Neural progenitor cell (in vitro differentiated cells): ENCODE measurements around the gene NEIL3. TPM values are rescaled to one million over a fixed set of nuclear protein-coding genes. Genes with fewer than 3 reads are reported as not detected.

Experiments
- DNase-seq: peaks from one replicate; pipeline ENCODE4 v3.0.0-alpha.2; 2016; ENCODE audit warnings: low spot score
- H2AFZ ChIP-seq: fragments of 200-600 bp; sonication (generic); replicated peaks from 2 replicates; pipeline ENCODE4 v1.6.1; 2016; ENCODE audit warnings: antibody characterized with exemption
- H3F3A ChIP-seq: fragments of 200-600 bp; sonication (generic); 2 replicates; pipeline ENCODE4 v1.6.1; 2016; ENCODE audit warnings: antibody characterized with exemption, low read depth
- H3K27ac ChIP-seq: fragments of 200-600 bp; sonication (generic); 2 replicates; pipeline ENCODE4 v1.5.1; 2016; ENCODE audit warnings: mild to moderate bottlenecking
- H3K27me3 ChIP-seq: fragments of 200-600 bp; sonication (generic); 2 replicates; pipeline ENCODE4 v1.6.1; 2016; ENCODE audit warnings: mild to moderate bottlenecking, moderate library complexity
- H3K36me3 ChIP-seq: fragments of 200-600 bp; sonication (generic); 2 replicates; pipeline ENCODE4 v1.5.1; 2016
- H3K4me1 ChIP-seq: fragments of 200-600 bp; sonication (generic); 2 replicates; pipeline ENCODE4 v1.6.1; 2016; ENCODE audit warnings: mixed run types
- H3K4me2 ChIP-seq: fragments of 200-600 bp; sonication (generic); 2 replicates; pipeline ENCODE4 v1.6.1; 2016
- H3K4me3 ChIP-seq: fragments of 200-600 bp; sonication (generic); 2 replicates; pipeline ENCODE4 v1.5.1; 2016
- H3K79me2 ChIP-seq: fragments of 200-600 bp; sonication (generic); 2 replicates; pipeline ENCODE4 v1.6.1; 2016; ENCODE audit warnings: low read depth
- H3K9ac ChIP-seq: fragments of 200-600 bp; sonication (generic); 2 replicates; pipeline ENCODE4 v1.6.1; 2016
- H3K9me3 ChIP-seq: fragments of 200-600 bp; sonication (generic); 2 replicates; pipeline ENCODE4 v1.5.1; 2016; ENCODE audit warnings: low read depth
- H4K20me1 ChIP-seq: fragments of 200-600 bp; sonication (generic); 2 replicates; pipeline ENCODE4 v1.6.1; 2016; ENCODE audit warnings: low read depth
- H3K27ac Mint-ChIP-seq: 3 replicates; pipeline ENCODE4 v1.8.0; 2021; ENCODE audit warnings: mixed read lengths
- H3K27me3 Mint-ChIP-seq: 2 replicates; pipeline ENCODE4 v1.8.0; 2022; ENCODE audit warnings: low read depth, mild to moderate bottlenecking, inconsistent platforms, moderate library complexity, mixed read lengths; ENCODE audit not compliant: insufficient read depth
- H3K36me3 Mint-ChIP-seq: 3 replicates; pipeline ENCODE4 v1.8.0; 2021; ENCODE audit warnings: mixed read lengths
- H3K4me1 Mint-ChIP-seq: 3 replicates; pipeline ENCODE4 v1.8.0; 2021; ENCODE audit warnings: mixed read lengths
- H3K4me3 Mint-ChIP-seq: 3 replicates; pipeline ENCODE4 v1.8.0; 2021; ENCODE audit warnings: mild to moderate bottlenecking, moderate library complexity, mixed read lengths
- H3K9me3 Mint-ChIP-seq: 3 replicates; pipeline ENCODE4 v1.8.0; 2020; ENCODE audit warnings: mixed read lengths
- EZH2 ChIP-seq: fragments of 200-600 bp; sonication (generic); IDR thresholded peaks from 2 replicates; pipeline ENCODE4 v1.6.1; 2017; ENCODE audit warnings: antibody characterized with exemption, mild to moderate bottlenecking, moderate library complexity
- EZH2phosphoT487 ChIP-seq: fragments of 200-600 bp; sonication (generic); IDR thresholded peaks from 2 replicates; pipeline ENCODE4 v1.6.1; 2017; ENCODE audit warnings: antibody characterized with exemption
- total RNA-seq: library from RNA; depleted of rRNA; stranded (reverse); fragments of >200 nt; gene quantifications from 2 replicates; pipeline ENCODE4 v1.2.3, GENCODE V29; 2015; ENCODE audit warnings: low replicate concordance
- TF ChIP-seq, protein P1 (sequence below): fragments of 200-600 bp; sonication (generic); IDR thresholded peaks from 2 replicates; pipeline ENCODE4 v1.5.1; 2017; ENCODE audit warnings: antibody characterized with exemption, mild to moderate bottlenecking

NEIL3 gene
- total RNA-seq, 1 donor from 2014 or later, result 26.3 TPM

DNA sequence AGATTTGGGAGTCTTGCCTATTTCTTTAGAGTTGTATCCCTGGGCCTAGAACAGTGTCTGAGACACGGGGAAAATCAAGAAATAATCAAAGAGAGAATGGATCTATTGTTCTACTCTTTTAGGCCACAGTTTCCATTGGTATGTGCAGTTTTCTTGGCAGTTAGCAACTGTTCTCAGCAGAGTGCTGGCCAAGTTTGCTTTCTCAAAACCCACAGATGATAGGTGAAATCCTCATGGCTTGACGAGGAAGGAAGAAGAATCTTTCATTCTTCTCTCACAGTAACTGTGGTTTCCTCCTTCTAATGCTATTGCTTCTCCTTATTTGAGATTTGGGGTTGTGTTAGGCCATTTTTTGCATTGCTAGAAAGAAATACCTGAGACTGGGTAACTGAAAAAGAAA is 90.4 kb downstream of the NEIL3 start:
- peaks cover 9% of the 10 kb centered on the region for H3K4me1 Mint-ChIP-seq

DNA sequence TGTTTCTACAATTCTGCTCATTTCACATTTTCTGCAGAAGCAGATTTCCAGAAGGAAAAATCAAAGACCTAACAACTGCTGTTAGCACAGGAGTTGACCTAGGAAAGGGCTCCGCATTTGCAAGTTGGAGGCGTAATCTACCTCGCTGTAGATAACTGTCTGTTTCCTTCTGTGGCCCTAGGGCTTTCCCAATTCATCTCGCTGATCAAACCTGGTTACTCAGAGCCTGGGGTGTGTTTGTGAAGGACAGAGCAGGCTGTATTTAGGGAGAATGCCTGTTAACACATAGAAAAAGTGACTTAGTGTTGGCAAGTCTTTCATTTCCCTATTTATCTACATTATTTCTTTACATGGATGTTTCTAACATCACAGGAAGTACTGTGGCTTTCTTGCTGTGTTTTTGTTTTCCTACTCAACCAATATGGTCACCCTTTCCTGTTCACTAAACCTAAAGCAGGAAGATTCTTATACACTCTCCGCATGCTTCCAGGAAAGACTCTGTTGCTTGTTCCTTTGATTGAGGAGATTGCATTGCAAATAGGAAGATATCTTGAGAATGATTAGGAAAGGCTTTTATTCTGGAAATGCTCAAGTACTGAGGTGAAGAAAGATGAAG is 92.1 kb downstream of the NEIL3 start:
- peaks cover 2% of the 10 kb centered on the region for H3K36me3 Mint-ChIP-seq
- peaks cover 13% of the 10 kb centered on the region for H3K4me1 Mint-ChIP-seq
- no peak overlapping the region for H3K4me3 ChIP-seq
- H3F3A ChIP-seq, result peaks cover 4% of the 10 kb centered on the region
- H3K27me3 ChIP-seq, result no peaks in the 10 kb centered on the region
- DNase-seq, result no peak
- peaks cover 20% of the 10 kb centered on the region for H3K9me3 Mint-ChIP-seq
- H3K9me3 ChIP-seq, result no peaks in the 10 kb centered on the region
- no peaks in the 10 kb centered on the region for H3K36me3 ChIP-seq
- peaks cover 4% of the 10 kb centered on the region for H3K27me3 Mint-ChIP-seq
- H2AFZ ChIP-seq, result peak overlapping the region; percentile 73
- no peak overlapping the region for H3K27ac ChIP-seq
- no peak overlapping the region for H3K27ac Mint-ChIP-seq
- H3K4me2 ChIP-seq, result no peak overlapping the region
- H3K4me1 ChIP-seq, result no peaks in the 10 kb centered on the region
- H3K9ac ChIP-seq, result no peak overlapping the region
- no peaks in the 10 kb centered on the region for H3K79me2 ChIP-seq
- no peaks in the 10 kb centered on the region for H4K20me1 ChIP-seq
- TF ChIP-seq, protein P1, sequence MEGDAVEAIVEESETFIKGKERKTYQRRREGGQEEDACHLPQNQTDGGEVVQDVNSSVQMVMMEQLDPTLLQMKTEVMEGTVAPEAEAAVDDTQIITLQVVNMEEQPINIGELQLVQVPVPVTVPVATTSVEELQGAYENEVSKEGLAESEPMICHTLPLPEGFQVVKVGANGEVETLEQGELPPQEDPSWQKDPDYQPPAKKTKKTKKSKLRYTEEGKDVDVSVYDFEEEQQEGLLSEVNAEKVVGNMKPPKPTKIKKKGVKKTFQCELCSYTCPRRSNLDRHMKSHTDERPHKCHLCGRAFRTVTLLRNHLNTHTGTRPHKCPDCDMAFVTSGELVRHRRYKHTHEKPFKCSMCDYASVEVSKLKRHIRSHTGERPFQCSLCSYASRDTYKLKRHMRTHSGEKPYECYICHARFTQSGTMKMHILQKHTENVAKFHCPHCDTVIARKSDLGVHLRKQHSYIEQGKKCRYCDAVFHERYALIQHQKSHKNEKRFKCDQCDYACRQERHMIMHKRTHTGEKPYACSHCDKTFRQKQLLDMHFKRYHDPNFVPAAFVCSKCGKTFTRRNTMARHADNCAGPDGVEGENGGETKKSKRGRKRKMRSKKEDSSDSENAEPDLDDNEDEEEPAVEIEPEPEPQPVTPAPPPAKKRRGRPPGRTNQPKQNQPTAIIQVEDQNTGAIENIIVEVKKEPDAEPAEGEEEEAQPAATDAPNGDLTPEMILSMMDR, result no peak
- TF ChIP-seq EZH2phosphoT487, result no peak
- TF ChIP-seq EZH2, result no peak
- H3K4me3 Mint-ChIP-seq, result no peak overlapping the region

More for the DNA sequence above, 90.4 kb downstream of the NEIL3 start:
- peaks cover 20% of the 10 kb centered on the region for H3K9me3 Mint-ChIP-seq
- peaks cover 4% of the 10 kb centered on the region for H3K27me3 Mint-ChIP-seq
- Histone ChIP-seq H2AFZ (no peak overlapping the region), H3K27me3 (no peaks in the 10 kb centered on the region), H3K4me1 (no peaks in the 10 kb centered on the region), H3K9ac (no peak overlapping the region), H3K4me3 (no peak overlapping the region), H3K9me3 (no peaks in the 10 kb centered on the region), H3F3A (peaks cover 4% of the 10 kb centered on the region), H3K36me3 (no peaks in the 10 kb centered on the region), H3K27ac (no peak overlapping the region), H3K79me2 (no peaks in the 10 kb centered on the region), H3K4me2 (no peak overlapping the region), H4K20me1 (no peaks in the 10 kb centered on the region)
- H3K36me3 Mint-ChIP-seq, result peaks cover 2% of the 10 kb centered on the region
- no peak overlapping the region for H3K27ac Mint-ChIP-seq
- no peak overlapping the region for H3K4me3 Mint-ChIP-seq
- DNase-seq, result no peak
- TF ChIP-seq, protein P1, result no peak
- TF ChIP-seq EZH2, result no peak
- TF ChIP-seq EZH2phosphoT487, result no peak

DNA sequence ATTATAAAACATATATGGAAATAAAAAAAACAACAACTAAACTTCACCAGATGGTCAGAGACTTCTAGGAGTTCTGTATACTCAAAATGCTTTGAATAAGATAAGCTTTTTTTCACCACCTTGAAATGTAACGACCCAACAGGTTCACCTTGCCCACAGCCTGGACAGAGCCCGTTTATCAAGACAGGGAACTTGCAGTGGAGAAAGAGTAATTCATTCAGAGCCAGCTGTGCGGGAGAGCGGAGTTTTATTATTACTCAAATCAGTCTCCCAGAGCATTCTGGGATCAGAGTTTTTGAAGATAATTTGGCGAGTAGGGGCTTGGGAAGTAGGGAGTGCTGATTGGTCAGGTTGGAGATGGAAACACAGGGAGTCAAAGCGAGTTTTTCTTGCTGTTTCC is 94.1 kb downstream of the NEIL3 start:
- H3K4me3 Mint-ChIP-seq, result no peak overlapping the region
- no peak overlapping the region for H2AFZ ChIP-seq
- H3K36me3 Mint-ChIP-seq, result peaks cover 5% of the 10 kb centered on the region
- no peaks in the 10 kb centered on the region for H3K4me1 ChIP-seq
- H3K9ac ChIP-seq, result no peak overlapping the region
- no peak overlapping the region for H3K27ac ChIP-seq
- no peaks in the 10 kb centered on the region for H4K20me1 ChIP-seq
- no peak overlapping the region for H3K4me2 ChIP-seq
- H3K9me3 ChIP-seq, result no peaks in the 10 kb centered on the region
- no peaks in the 10 kb centered on the region for H3K36me3 ChIP-seq
- no peaks in the 10 kb centered on the region for H3K79me2 ChIP-seq
- H3K27me3 Mint-ChIP-seq, result peaks cover 4% of the 10 kb centered on the region
- TF ChIP-seq EZH2phosphoT487 (no peak), EZH2 (no peak)
- TF ChIP-seq, protein P1, result no peak
- peaks cover 13% of the 10 kb centered on the region for H3K4me1 Mint-ChIP-seq
- no peak for DNase-seq
- no peaks in the 10 kb centered on the region for H3K27me3 ChIP-seq
- peaks cover 15% of the 10 kb centered on the region for H3K9me3 Mint-ChIP-seq
- peaks cover 4% of the 10 kb centered on the region for H3F3A ChIP-seq
- H3K27ac Mint-ChIP-seq, result no peak overlapping the region
- no peak overlapping the region for H3K4me3 ChIP-seq
